ENCODE measurements around the gene MT1H.

DNA sequence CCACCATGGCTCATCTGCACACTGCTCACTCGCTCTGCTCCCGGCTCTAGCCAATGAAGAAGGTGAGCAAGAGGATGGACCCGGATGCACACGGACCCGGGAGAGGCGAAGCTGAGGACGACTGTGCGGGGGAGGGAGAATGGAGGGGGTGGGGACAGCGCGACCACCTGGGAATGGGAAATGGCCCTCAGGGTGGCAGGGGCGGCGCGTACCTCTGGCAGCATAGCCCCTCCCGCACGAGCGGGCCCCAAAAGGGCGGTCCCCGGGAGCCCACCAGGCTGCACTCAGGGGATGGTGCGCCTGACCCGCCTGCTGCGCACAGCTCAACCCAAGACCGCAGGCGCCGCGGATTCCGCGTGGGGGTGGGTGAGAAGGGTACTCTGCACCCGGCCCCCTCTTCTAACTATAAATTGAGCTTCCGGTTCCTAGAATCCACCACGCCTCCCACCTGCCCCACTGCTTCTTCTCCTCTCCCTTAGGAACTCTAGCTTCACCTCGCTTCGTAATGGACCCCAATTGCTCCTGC is 6.1 kb downstream of the MT1H start:
- TF ChIP-seq CTCF (IDR thresholded peaks at IDR 0.05; ENCODE audit: low read depth, low read length, missing input control) (no peak), HNF4G (IDR thresholded peaks at IDR 0.05) (no peak), ATF3 (IDR thresholded peaks at IDR 0.05) (no peak), TAF1 (conservative IDR thresholded peaks at IDR 0.05) (no peak), REST (IDR thresholded peaks at IDR 0.05) (no peak), NR2F2 (IDR thresholded peaks at IDR 0.05) (no peak)
- TF ChIP-seq, protein P1, sequence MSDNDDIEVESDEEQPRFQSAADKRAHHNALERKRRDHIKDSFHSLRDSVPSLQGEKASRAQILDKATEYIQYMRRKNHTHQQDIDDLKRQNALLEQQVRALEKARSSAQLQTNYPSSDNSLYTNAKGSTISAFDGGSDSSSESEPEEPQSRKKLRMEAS (IDR thresholded peaks at IDR 0.05), result no peak
